GM18951 (cell line): ENCODE measurements around the gene SHC3.

Experiments
- POLR2A ChIP-seq: IDR thresholded peaks from 4 replicates; pipeline ENCODE4 v1.6.1; 2011; ENCODE audit warnings: mild to moderate bottlenecking; ENCODE audit not compliant: insufficient read length, insufficient read depth; ENCODE audit errors: extremely low read depth
- in situ Hi-C: fragments of 300-500 bp; cut with MboI; formaldehyde crosslinking; loops from one replicate; pipeline ENCODE4 v1.12.0; 2022; ENCODE audit warnings: low sequenced_read_pairs, mixed read lengths, inconsistent platforms; ENCODE audit not compliant: unreplicated experiment

SHC3 gene

DNA sequence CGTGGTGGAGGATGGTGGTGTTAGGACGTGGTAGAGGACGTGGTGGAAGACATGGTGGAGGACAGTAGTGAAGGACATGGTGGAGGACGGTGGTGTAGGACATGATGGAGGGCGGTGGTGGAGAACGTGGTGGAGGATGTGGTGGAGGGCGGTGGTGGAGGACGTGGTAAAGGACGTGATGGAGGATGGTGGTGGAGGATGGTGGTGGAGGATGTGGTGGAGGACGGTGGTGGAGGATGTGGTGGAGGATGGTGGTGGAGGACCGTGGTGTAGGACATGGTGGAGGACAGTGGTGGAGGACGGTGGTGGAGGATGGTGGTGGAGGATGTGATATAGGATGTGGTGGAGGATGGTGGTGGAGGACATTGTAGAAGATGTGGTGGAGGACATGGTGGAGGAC, 119.7 kb downstream of the SHC3 start:
- TF ChIP-seq POLR2A, result no peak
- in situ Hi-C loops, result no loop called here

DNA sequence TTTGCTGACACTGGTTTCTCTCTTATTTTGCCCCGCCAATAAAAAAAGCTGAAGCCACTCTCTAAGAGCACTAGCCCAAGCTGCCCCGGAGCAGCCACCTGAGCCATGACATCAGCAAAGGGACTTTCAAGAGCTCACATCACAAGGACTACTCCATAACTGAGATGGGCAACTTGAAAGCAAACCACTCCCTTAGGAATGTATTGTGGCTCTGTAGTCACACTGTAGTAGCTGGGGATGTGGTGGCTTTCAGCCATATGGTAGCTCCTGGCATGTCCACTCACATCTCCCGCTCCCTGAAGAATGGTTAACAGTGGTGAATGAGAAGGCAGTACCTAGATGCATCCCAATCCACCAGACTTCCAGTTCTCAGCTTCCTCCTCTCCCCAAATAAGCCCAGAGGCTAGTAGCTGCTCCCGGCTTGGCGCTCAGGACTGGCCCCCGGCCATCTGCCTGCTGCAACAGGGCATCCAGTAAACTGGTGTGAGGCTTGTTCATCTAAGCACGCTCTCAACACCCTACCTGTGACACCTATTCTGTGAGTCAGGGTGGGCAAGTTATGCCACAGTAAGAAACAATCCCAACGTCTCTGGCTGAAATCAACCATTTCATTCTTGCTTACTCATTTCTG, 123.6 kb downstream of the SHC3 start:
- in situ Hi-C loops, result no loop called here
- no peak for TF ChIP-seq POLR2A

DNA sequence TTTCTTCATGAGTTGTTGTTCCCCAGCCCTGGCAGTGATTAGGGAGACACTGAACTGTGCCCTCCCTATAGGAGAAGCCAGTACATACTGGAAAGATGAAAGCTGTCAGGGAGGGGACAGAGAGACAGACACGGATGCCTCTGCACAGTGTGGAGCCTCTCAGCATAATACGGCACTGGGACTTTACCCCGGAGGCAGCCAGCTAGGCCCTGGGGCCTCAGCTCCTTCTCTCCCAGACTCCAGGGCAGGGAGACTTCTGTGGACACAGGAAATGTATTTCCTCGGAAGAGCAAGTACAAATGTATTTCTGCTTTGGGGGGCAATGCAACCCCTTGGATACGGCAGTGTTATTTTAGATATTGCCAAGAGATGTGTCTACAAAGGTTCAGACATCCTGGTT, 125.3 kb downstream of the SHC3 start:
- TF ChIP-seq POLR2A, result no peak
- in situ Hi-C loops, result no loop called here

DNA sequence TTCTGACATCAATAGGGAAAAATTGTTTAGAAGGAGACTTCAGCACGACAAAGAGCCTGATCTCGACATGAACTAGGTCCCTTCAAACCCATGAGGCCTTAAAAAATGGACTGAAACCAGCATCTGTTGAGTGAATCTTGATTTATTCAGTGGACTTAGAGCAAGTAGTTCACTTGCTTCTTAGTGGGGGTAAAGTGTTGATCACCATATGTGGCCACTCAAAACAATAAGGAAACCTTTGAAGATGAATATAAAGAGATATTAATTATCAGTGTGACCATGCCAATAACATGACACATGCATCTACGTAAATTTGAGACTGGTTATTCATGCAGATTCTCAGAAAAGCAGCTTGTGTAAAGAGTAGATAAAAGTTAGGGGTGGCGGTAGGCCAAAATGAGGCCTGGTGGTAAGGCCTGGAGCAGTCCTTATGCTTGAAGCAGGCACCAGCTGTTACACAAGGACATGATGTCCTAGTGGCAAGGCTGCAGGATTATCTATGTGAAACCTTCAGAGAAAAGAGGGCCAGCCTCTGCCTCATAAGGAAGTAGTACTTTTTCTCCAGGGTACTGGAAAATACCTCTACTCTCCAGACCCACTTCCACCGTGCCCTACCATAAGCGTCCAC, 126.0 kb downstream of the SHC3 start:
- TF ChIP-seq POLR2A, result no peak
- in situ Hi-C loops, result no loop called here

DNA sequence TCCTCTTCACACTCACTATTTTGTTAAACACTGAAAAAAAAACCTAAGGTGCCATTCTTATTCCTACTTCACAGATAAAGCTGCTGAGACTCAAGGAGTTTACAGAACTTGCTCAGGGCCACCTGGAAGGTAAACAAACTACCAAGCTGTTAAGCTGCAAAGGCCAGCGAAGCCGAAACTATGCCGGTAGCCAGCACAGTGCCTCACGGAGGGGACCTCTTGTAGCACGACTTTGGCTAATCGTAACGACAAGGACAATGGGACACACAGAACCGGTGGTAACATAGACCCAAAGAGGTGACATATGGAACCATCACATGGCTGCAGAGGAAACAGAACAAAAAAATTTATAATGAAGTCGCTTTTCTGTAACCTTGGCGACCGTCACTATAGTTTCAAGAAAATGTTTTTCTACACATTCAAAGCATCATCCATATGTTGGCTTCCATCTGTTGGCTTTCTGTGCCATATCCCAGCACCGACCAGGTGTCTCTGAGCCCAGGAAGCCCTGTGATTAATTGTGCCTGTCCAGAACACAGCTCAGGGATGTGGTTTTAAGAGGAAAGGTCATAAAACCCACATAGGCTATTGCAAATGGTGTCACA, 127.1 kb downstream of the SHC3 start:
- TF ChIP-seq POLR2A, result no peak
- in situ Hi-C loops, result no loop called here

DNA sequence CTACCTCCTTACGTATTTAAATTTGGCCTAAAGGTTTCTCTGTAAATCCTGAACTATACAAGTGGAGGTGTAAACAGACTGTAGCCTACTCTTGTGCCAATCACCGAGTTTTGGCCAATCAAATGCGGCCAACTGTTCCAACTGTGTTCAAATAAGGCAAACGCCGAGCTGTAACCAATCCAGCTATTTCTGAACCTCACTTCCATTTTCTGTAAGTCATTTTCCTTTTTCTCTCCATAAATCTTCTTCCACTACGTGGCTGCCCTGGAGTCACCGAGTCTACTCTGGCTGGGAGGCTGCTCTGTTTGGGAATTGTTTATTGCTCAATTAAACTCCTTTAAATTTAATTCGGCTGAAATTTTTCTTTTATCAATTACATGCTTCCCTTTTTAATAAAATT, 129.0 kb downstream of the SHC3 start:
- in situ Hi-C loops, result no loop called here
- TF ChIP-seq POLR2A, result no peak

DNA sequence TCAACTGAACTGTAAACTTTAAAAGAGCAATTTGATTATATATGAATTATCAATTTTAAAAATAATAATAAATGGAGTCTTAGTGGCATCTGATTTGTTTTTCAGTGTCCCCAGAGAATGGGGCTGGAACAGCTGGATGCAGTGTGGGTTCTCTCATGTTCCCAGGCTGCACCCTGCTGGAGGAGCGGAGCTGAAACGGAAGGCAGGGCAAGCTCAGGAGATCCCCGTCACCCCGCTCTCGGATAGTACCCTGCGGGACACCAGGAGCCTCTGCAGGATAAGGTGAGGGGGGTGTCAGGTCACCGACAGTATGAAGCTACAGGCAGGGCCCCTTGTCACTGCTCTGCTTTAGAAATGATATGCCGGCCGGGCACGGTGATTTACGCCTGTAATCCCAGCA, 130.0 kb downstream of the SHC3 start:
- in situ Hi-C loops, result no loop called here
- no peak for TF ChIP-seq POLR2A

DNA sequence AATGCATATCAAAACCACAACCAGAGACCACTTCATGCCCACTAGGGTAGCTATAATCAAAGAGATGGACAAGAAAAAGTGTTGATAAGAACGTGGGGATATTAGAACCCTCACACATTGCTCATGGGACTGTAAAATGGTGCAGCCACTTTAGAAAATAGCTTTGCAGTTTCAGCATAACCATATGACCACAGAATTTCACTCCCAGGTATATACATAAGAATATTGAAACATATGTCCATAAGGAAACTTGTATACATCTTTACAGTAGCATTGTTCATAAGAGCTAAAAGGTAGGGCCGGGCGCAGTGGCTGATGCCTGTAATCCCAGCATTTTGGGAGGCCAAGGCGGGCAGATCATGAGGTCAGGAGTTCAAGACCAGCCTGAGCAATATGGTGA, 131.0 kb downstream of the SHC3 start:
- TF ChIP-seq POLR2A, result no peak
- in situ Hi-C loops, result no loop called here

DNA sequence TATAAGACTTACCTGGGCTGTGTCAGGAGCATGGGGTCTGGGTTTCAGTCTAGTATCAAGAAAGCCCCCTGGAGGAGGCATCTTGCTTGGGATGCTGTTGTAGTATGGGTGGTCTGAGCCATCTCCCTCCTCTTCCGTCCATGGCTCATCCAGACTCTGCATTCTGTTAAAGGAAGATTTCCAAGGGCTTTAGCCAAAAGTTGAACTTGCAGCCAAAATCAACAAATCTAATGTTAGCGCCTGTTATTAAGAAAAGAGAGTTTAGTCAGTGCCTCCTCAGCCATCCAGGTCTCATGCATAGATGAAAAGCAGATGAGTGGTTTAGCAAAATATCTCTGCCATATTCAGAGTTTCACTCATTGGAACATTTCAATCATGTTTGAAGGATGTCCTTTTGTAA, 131.8 kb downstream of the SHC3 start:
- no peak for TF ChIP-seq POLR2A
- in situ Hi-C loops, result no loop called here

DNA sequence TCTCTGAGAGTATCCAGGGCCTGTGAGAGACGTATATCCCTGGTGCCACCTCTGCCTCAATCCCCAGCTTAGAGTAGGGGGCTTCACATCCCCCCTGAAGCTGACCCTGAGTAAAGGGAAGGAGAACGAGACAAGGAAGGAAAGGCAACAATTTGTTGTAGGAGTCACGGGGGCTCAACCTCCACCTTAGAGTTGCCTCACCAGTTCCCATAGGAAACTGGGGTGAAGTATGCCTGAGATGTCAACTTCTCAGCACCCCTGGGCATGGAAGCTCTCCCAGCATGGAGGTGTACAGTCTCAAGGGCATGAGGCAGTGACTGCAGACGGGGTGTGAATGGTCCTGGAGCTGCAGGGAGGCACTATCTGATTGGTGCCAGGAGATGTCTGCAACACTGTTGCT, 133.7 kb downstream of the SHC3 start:
- in situ Hi-C loops, result no loop called here
- no peak for TF ChIP-seq POLR2A

DNA sequence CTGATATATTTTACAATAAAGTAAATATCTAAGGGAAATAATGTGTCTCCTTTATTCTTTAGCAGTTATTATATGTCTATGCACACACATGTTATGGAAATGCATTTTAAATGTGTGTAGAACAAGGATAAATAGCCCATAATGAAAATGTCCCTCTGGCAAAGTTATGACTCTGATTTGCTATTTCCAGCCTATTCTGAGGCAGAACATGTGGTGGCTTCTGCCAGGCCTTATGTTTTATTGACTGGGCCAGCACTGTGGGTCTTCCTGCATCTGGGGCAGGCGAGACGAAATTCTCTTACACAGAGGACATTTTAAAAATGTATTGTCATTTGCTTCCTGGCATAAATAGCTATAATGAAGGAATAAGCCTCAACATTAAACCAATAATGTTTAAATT, 134.5 kb downstream of the SHC3 start:
- in situ Hi-C loops, result no loop called here
- TF ChIP-seq POLR2A, result no peak

DNA sequence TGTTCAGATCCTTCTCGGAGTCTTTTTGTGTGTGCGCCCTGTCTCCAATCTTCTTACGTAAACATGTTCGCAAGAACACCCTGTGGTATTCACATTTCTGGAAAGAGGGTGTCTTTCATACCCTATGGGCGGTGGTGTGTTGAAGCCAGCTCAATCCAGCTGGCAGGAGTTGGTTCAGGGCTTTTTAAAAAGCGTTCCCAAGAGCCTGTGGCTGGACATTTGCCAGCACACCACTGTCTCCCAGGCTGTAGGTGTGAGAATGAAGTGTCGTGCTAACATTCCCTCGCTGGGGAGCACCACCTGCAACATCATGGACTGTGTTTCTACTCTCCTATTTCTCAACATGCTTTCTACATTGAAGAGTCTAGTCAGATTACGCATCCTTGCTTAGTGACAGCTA, 135.6 kb downstream of the SHC3 start:
- TF ChIP-seq POLR2A, result no peak
- in situ Hi-C loops, result no loop called here

DNA sequence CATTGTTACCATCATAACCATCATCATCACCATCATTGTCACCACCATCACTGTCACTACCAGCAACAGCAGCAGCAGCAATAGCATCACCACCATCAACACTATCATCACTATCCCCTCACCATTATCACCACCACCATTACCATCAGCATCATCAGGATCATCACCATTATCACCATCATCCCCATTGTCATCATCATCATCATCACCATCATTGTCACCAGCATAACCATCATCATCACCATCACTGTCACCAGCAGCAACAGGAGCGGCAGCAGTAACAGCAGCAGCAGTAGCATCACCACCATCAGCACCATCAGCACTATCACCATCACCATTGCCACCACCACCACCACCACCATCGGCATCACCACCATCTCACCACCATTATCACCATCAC, 139.0 kb downstream of the SHC3 start:
- in situ Hi-C loops, result no loop called here

DNA sequence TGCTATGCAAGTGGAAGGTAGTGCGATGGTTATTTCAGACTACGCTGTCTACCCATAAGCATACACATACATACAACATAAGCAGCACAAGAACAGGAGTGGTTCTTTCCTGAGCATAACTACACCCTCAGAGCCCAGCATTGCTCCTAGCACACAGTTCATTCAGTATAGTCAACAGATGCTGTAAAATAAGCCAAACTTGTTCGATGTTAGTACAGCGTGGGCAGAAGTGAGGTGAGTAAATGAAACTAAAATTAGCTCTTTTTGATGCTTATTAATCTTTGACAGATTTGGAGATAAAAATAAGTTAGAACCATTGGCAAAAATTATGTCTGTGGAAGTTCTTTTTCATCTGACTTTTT, 139.5 kb downstream of the SHC3 start:
- in situ Hi-C loops, result no loop called here
- no peak for TF ChIP-seq POLR2A

More for the DNA sequence above, 139.0 kb downstream of the SHC3 start:
- no peak for TF ChIP-seq POLR2A
